ENCODE data around the gene KRT1. TPM values are rescaled to one million over a fixed set of nuclear protein-coding genes. Genes with fewer than 3 reads are reported as not detected.

Gene KRT1
- total and polyA plus RNA-seq, 2 donors (not counting 1 experiment from before 2014, with no cell fraction given): not detected

DNA sequence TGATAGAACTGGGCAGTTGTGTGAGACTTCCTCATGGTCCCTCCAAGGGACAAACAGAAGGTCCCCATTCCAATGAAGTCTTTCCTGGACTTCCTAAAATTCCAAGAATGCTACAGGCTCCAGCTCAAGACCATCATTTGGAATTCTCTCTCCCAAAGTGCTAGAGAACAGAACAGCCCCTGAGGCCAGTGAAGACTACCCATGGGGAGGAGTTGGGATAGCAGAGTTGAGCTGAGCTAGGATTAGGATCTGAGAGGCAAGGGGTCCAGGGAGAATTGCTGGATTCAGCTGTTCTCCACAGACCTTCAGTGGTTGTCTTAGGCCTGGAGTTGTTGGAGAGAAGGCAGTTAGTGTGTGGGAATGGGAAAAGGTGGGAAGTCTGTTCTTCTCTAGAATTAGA lies 10.8 kb downstream of the KRT1 start:
- intact Hi-C loops (cut with micrococcal nuclease): no loop called here
- H3K4me1 Mint-ChIP-seq: no peaks in the 10 kb centered on the region
- CTCF ChIA-PET: no interaction called here
- peaks cover 0 to 5% (median 0%) of the 10 kb centered on the region in 4 experiments for H3K27me3 ChIP-seq (replicated peaks in 1 of 4; ENCODE audit: control extremely low read depth in 1 of 4, control insufficient read depth in 3 of 4, insufficient read depth in 4 of 4, low read length in 3 of 4)
- H2AFZ ChIP-seq (ENCODE audit: insufficient read depth, low read depth, low read length, poor library complexity, severe bottlenecking): no peak overlapping the region
- H3K9me3 Mint-ChIP-seq (ENCODE audit: insufficient read depth): no peaks in the 10 kb centered on the region
- H4K20me1 ChIP-seq (ENCODE audit: control insufficient read depth, insufficient read depth, low read length, poor library complexity, severe bottlenecking): no peaks in the 10 kb centered on the region
- no peaks in the 10 kb centered on the region for H3K36me3 ChIP-seq (replicated peaks in 1 of 2; ENCODE audit: control extremely low read depth in 1 of 2, control insufficient read depth in 1 of 2, extremely low read depth in 1 of 2, insufficient read depth in 2 of 2, low read length in 1 of 2)
- no peak overlapping the region for H3K4me3 Mint-ChIP-seq
- H3K4me2 ChIP-seq (replicated peaks; ENCODE audit: low read depth, low read length, poor library complexity, severe bottlenecking): no peak overlapping the region
- no peaks in the 10 kb centered on the region for H3K79me2 ChIP-seq (ENCODE audit: control insufficient read depth, insufficient read depth, low read length)
- DNase-seq (no peak), ATAC-seq (ENCODE audit: low read depth) (no peak)
- H3K27ac Mint-ChIP-seq: no peak overlapping the region
- H3K9ac ChIP-seq (ENCODE audit: low read length): no peak overlapping the region
- no peaks in the 10 kb centered on the region for H3K4me1 ChIP-seq (ENCODE audit: control insufficient read depth in 2 of 2, insufficient read depth in 2 of 2, low read length in 2 of 2)
- no peak overlapping the region for H3K4me3 ChIP-seq (ENCODE audit: control extremely low read depth in 1 of 5, extremely low read depth in 1 of 5, insufficient read depth in 1 of 5, low read depth in 2 of 5, low read length in 4 of 5)
- H3K27ac ChIP-seq (ENCODE audit: low read length in 2 of 2): no peak overlapping the region
- no peaks in the 10 kb centered on the region for H3K9me3 ChIP-seq (ENCODE audit: control extremely low read depth in 1 of 3, control insufficient read depth in 2 of 3, insufficient read depth in 1 of 3, low read length in 2 of 3)
- H3K27me3 Mint-ChIP-seq: peaks cover 17% of the 10 kb centered on the region
- TF ChIP-seq, protein P1, sequence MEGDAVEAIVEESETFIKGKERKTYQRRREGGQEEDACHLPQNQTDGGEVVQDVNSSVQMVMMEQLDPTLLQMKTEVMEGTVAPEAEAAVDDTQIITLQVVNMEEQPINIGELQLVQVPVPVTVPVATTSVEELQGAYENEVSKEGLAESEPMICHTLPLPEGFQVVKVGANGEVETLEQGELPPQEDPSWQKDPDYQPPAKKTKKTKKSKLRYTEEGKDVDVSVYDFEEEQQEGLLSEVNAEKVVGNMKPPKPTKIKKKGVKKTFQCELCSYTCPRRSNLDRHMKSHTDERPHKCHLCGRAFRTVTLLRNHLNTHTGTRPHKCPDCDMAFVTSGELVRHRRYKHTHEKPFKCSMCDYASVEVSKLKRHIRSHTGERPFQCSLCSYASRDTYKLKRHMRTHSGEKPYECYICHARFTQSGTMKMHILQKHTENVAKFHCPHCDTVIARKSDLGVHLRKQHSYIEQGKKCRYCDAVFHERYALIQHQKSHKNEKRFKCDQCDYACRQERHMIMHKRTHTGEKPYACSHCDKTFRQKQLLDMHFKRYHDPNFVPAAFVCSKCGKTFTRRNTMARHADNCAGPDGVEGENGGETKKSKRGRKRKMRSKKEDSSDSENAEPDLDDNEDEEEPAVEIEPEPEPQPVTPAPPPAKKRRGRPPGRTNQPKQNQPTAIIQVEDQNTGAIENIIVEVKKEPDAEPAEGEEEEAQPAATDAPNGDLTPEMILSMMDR (IDR thresholded peaks at IDR 0.05): no peak
- no peak for TF ChIP-seq EZH2 (IDR thresholded peaks at IDR 0.05; ENCODE audit: borderline replicate concordance, insufficient read depth, low read depth, low read length, poor library complexity, severe bottlenecking)
- POLR2A ChIA-PET: no interaction called here

DNA sequence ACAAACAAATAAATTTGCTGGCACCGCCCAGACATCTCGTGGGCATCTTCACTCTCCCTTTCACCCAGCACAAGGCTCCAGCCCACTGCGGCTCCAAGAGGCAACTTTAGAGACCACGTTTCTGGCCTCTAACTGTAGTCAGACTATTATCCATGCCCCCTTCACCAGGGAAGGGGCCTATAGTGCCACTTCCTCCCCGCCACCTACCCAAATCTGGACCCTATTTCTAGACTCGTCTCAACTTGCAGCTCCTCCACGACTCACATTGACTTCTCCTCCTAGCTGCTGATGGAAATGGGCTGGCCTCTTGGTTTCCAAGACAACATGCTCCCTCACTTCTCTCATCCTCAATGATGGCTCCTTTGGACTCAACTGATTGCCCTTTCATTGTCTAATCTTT lies 12.3 kb downstream of the KRT1 start:
- POLR2A ChIA-PET: no interaction called here
- H3K4me1 Mint-ChIP-seq: no peaks in the 10 kb centered on the region
- intact Hi-C loops (cut with micrococcal nuclease): no loop called here

More for the DNA sequence above, 12.3 kb downstream of the KRT1 start:
- Histone ChIP-seq H3K9ac (ENCODE audit: low read length) (no peak overlapping the region), H3K4me3 (ENCODE audit: control extremely low read depth in 1 of 5, extremely low read depth in 1 of 5, insufficient read depth in 1 of 5, low read depth in 2 of 5, low read length in 4 of 5) (no peak overlapping the region), H3K4me2 (replicated peaks; ENCODE audit: low read depth, low read length, poor library complexity, severe bottlenecking) (no peak overlapping the region), H3K27ac (ENCODE audit: low read length in 2 of 2) (no peak overlapping the region), H3K9me3 (ENCODE audit: control extremely low read depth in 1 of 3, control insufficient read depth in 2 of 3, insufficient read depth in 1 of 3, low read length in 2 of 3) (no peaks in the 10 kb centered on the region), H3K4me1 (ENCODE audit: control insufficient read depth in 2 of 2, insufficient read depth in 2 of 2, low read length in 2 of 2) (no peaks in the 10 kb centered on the region), H3K79me2 (ENCODE audit: control insufficient read depth, insufficient read depth, low read length) (no peaks in the 10 kb centered on the region), H3K27me3 (replicated peaks in 1 of 4; ENCODE audit: control extremely low read depth in 1 of 4, control insufficient read depth in 3 of 4, insufficient read depth in 4 of 4, low read length in 3 of 4) (peaks cover 0 to 5% (median 0%) of the 10 kb centered on the region in 4 experiments), H2AFZ (ENCODE audit: insufficient read depth, low read depth, low read length, poor library complexity, severe bottlenecking) (no peak overlapping the region), H3K36me3 (replicated peaks in 1 of 2; ENCODE audit: control extremely low read depth in 1 of 2, control insufficient read depth in 1 of 2, extremely low read depth in 1 of 2, insufficient read depth in 2 of 2, low read length in 1 of 2) (no peaks in the 10 kb centered on the region), H4K20me1 (ENCODE audit: control insufficient read depth, insufficient read depth, low read length, poor library complexity, severe bottlenecking) (no peaks in the 10 kb centered on the region)
- Mint-ChIP-seq H3K4me3 (no peak overlapping the region), H3K9me3 (ENCODE audit: insufficient read depth) (no peaks in the 10 kb centered on the region), H3K27ac (no peak overlapping the region), H3K27me3 (peaks cover 20% of the 10 kb centered on the region)
- no peak for DNase-seq
- TF ChIP-seq, protein P1 (IDR thresholded peaks at IDR 0.05): no peak
- TF ChIP-seq EZH2 (IDR thresholded peaks at IDR 0.05; ENCODE audit: borderline replicate concordance, insufficient read depth, low read depth, low read length, poor library complexity, severe bottlenecking): no peak
- CTCF ChIA-PET: no interaction called here
- WGBS (ENCODE audit: insufficient coverage): 87% methylated on average over 7 of the region's 7 CpGs
- no peak for ATAC-seq (ENCODE audit: low read depth)
